ENCODE measurements around the gene FNDC3A. TPM values are rescaled to one million over a fixed set of nuclear protein-coding genes. Genes with fewer than 3 reads are reported as not detected.

The FNDC3A gene
- total RNA-seq, 2 donors from 2014 or later, result 35.3 to 39.0 TPM

- peaks cover 30% of the 10 kb centered on the region for H3K36me3 Mint-ChIP-seq
- peak in 1 of 2 donors; percentile 32 for ATAC-seq
Measured at GRCh38 chr13:49165798-49166752, 190.4 kb downstream of the FNDC3A start.

GRCh38 chr13:49171359-49171758 lies 195.6 kb downstream of the FNDC3A start:
- Mint-ChIP-seq H3K4me3 (no peak overlapping the region), H3K4me1 (ENCODE audit: low read depth in 2 of 2) (peaks cover 0 to 1% of the 10 kb centered on the region in 2 donors), H3K27ac (no peak overlapping the region), H3K27me3 (no peaks in the 10 kb centered on the region), H3K9me3 (no peaks in the 10 kb centered on the region), H3K36me3 (peaks cover 13% of the 10 kb centered on the region)
- DNase-seq (ENCODE audit: low spot score) (no peak), ATAC-seq (no peak)

More at GRCh38 chr13:49165798-49166752, 190.4 kb downstream of the FNDC3A start:
- Mint-ChIP-seq H3K9me3 (peaks cover 12% of the 10 kb centered on the region), H3K27me3 (no peaks in the 10 kb centered on the region), H3K4me1 (ENCODE audit: low read depth in 2 of 2) (peaks cover 0 to 20% of the 10 kb centered on the region in 2 donors), H3K27ac (no peak overlapping the region), H3K4me3 (no peak overlapping the region)
- no peak for DNase-seq (ENCODE audit: low spot score)

- H3K4me3 Mint-ChIP-seq, result no peak overlapping the region
- peaks cover 22% of the 10 kb centered on the region for H3K36me3 Mint-ChIP-seq
- no peaks in the 10 kb centered on the region for H3K4me1 Mint-ChIP-seq (ENCODE audit: low read depth in 2 of 2)
- ATAC-seq, result peak in 1 of 2 donors; percentile 72
- H3K27me3 Mint-ChIP-seq, result no peaks in the 10 kb centered on the region
- no peak overlapping the region for H3K27ac Mint-ChIP-seq
- H3K9me3 Mint-ChIP-seq, result no peaks in the 10 kb centered on the region
- no peak for DNase-seq (ENCODE audit: low spot score)
Measured at GRCh38 chr13:49183672-49184325, 208.1 kb downstream of the FNDC3A start.

DNA sequence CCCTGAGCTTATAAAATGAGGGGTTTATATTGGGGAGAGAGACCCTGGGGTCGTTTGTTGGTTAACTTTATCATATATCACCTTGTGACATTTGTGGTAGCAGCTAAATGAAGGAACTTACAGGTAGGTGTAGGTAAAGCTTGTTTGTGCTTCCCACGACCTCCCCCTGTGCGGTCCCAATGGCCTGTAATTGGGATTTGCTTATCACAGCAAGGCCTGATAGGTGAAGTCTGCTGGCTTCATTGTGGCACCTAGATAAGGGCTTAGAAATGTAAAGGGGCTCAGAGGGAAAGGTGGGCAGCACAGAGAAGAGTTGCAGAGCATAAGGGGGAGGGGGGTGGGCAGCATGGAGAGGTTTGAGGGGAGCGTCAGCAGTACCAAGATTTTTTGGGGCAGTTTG lies 208.9 kb downstream of the FNDC3A start:
- H3K27ac Mint-ChIP-seq, result no peak overlapping the region
- H3K36me3 Mint-ChIP-seq, result peaks cover 22% of the 10 kb centered on the region
- DNase-seq (ENCODE audit: low spot score), result no peak
- ATAC-seq, result no peak
- H3K9me3 Mint-ChIP-seq, result no peaks in the 10 kb centered on the region
- H3K4me1 Mint-ChIP-seq (ENCODE audit: low read depth in 2 of 2), result no peaks in the 10 kb centered on the region
- H3K4me3 Mint-ChIP-seq, result no peak overlapping the region
- no peaks in the 10 kb centered on the region for H3K27me3 Mint-ChIP-seq

DNA sequence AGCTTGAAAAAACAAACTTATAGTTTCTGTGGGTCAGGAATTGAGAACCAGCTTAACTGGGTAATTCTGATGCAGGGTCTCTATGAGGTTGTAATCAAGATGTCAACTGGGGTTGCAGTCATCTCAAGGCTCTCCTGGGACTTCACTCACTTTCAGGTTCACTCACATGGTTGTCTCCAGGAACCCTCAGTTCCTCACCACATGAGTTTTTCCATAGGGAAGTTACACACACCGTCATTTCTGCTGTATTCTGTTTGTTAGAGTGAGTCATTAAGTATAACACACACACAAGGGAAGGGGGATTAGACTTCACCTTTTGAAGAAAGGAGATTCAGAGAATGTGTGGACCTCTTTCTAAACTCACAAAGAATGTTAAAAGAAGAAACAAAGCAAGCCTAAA lies 209.6 kb downstream of the FNDC3A start:
- no peak for ATAC-seq
- Mint-ChIP-seq H3K4me3 (no peak overlapping the region), H3K4me1 (ENCODE audit: low read depth in 2 of 2) (no peaks in the 10 kb centered on the region), H3K27me3 (no peaks in the 10 kb centered on the region), H3K36me3 (peaks cover 22% of the 10 kb centered on the region), H3K27ac (no peak overlapping the region), H3K9me3 (no peaks in the 10 kb centered on the region)
- DNase-seq (ENCODE audit: low spot score), result no peak

DNA sequence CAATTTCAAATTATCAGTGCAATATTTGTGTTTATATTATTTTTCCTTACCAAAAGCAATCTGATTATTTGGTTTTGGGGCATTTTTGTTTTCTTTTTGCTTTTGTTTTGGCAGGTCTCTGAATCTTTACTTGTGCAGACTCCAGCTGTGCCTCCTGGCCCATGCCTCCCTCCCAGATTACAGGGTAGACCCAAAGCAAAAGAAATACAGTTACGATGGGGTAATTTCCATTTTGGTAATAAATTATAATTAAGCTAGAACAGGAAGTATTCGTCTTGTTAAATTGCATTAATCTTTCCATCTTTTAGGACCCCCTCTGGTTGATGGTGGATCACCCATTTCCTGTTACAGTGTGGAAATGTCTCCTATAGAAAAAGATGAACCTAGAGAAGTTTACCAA lies 215.2 kb downstream of the FNDC3A start:
- H3K9me3 Mint-ChIP-seq, result no peaks in the 10 kb centered on the region
- ATAC-seq (no peak), DNase-seq (ENCODE audit: low spot score) (no peak)
- H3K4me1 Mint-ChIP-seq (ENCODE audit: low read depth in 2 of 2), result no peaks in the 10 kb centered on the region
- H3K4me3 Mint-ChIP-seq, result no peak overlapping the region
- peaks cover 16% of the 10 kb centered on the region for H3K36me3 Mint-ChIP-seq
- no peaks in the 10 kb centered on the region for H3K27me3 Mint-ChIP-seq
- no peak overlapping the region for H3K27ac Mint-ChIP-seq

GRCh38 chr13:49206641-49207040 lies 230.9 kb downstream of the FNDC3A start:
- Mint-ChIP-seq H3K9me3 (no peaks in the 10 kb centered on the region), H3K4me3 (no peak overlapping the region), H3K27me3 (no peaks in the 10 kb centered on the region), H3K4me1 (ENCODE audit: low read depth in 2 of 2) (peaks cover 0 to 3% of the 10 kb centered on the region in 2 donors), H3K36me3 (peaks cover 12% of the 10 kb centered on the region), H3K27ac (no peak overlapping the region)
- ATAC-seq, result no peak
- DNase-seq (ENCODE audit: low spot score), result no peak

GRCh38 chr13:49208619-49209018 lies 232.9 kb downstream of the FNDC3A start:
- ATAC-seq, result no peak
- H3K4me1 Mint-ChIP-seq (ENCODE audit: low read depth in 2 of 2), result peaks cover under 1 to 3% of the 10 kb centered on the region in 2 donors
- no peak overlapping the region for H3K4me3 Mint-ChIP-seq
- H3K9me3 Mint-ChIP-seq, result no peaks in the 10 kb centered on the region
- no peaks in the 10 kb centered on the region for H3K27me3 Mint-ChIP-seq
- H3K36me3 Mint-ChIP-seq, result peaks cover 9% of the 10 kb centered on the region
- no peak overlapping the region for H3K27ac Mint-ChIP-seq
- DNase-seq (ENCODE audit: low spot score), result no peak

GRCh38 chr13:49210114-49210513 lies 234.4 kb downstream of the FNDC3A start:
- DNase-seq (ENCODE audit: low spot score) (no peak), ATAC-seq (no peak)
- Mint-ChIP-seq H3K4me3 (no peak overlapping the region), H3K36me3 (peaks cover under 1% of the 10 kb centered on the region), H3K9me3 (no peaks in the 10 kb centered on the region), H3K27me3 (no peaks in the 10 kb centered on the region), H3K27ac (no peak overlapping the region), H3K4me1 (ENCODE audit: low read depth in 2 of 2) (peaks cover 11% of the 10 kb centered on the region in 2 donors)

DNA sequence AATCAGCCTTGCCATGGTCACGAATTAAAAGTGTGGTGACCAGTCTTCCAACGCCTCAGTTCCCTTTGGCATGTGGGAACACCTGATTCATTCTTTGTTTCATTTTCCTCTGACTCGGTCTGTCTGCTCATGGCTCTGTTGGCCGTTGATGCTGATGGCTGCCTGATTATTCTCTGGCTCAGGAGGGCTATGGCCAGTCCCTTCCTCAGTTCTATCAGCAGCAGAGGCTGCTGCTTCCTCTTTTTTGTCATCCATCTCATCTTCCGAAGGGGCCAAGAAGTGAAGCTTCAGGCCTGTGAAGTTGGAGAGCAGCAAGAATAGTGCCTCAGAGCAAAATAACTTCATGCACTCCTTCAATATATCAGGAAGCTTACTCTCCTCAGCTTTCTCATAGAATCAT lies 235.0 kb downstream of the FNDC3A start:
- no peak for ATAC-seq
- Mint-ChIP-seq H3K4me1 (ENCODE audit: low read depth in 2 of 2) (peaks cover 14% of the 10 kb centered on the region in 2 donors), H3K4me3 (no peak overlapping the region), H3K9me3 (no peaks in the 10 kb centered on the region), H3K36me3 (no peaks in the 10 kb centered on the region), H3K27ac (no peak overlapping the region), H3K27me3 (no peaks in the 10 kb centered on the region)
- no peak for DNase-seq (ENCODE audit: low spot score)

GRCh38 chr13:49213539-49213938 lies 237.8 kb downstream of the FNDC3A start:
- no peak for DNase-seq (ENCODE audit: low spot score)
- Mint-ChIP-seq H3K36me3 (no peaks in the 10 kb centered on the region), H3K27ac (no peak overlapping the region), H3K4me3 (no peak overlapping the region), H3K4me1 (ENCODE audit: low read depth in 2 of 2) (peaks cover 14% of the 10 kb centered on the region in 2 donors), H3K27me3 (peaks cover 13 to 16% of the 10 kb centered on the region in 2 donors), H3K9me3 (no peaks in the 10 kb centered on the region)
- ATAC-seq, result no peak

DNA sequence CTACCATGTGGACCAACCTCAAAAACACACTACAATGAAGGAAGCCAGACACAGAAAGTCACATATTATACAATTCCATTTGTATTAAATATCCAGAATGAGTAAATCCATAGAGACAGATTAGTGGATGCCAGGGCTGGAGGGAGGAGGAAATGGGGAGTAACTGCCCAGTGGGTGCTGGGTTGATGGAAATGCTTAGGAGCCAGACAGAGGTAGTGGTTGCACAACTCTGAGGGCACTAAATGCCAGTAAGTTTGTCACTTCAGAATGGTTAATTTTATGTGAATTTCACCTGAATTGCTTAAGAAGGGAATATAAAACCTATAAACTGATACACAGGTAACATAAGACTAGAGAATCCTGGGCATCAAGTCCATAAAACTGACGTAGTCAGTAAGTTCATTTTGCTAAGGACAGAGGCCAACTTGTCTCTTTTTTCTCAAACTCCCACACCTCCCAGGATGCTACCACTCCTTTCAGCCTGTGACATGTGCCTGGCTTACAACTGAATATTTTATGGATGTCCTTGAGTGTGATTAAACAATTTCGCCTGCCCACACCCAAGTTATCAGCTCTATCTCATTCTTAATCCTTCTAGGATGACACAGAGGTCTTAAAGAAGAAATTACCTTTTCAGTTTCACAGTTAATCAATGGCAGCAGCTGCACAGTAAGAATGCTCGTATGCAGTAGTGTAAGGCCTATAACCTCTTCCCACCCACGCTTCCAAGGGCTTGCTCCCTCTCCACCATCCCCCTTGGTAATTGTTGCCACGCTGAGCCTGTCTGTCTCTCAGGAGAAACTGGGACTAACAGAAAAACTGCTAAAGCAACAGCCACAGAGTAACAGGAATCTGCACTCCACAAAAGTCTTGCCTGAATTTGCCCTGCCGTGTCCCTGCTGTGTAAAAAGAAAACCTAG lies 238.5 kb downstream of the FNDC3A start:
- DNase-seq (ENCODE audit: low spot score), result no peak
- peaks cover 20 to 23% of the 10 kb centered on the region in 2 donors for H3K27me3 Mint-ChIP-seq
- peaks cover 15% of the 10 kb centered on the region in 2 donors for H3K4me1 Mint-ChIP-seq (ENCODE audit: low read depth in 2 of 2)
- H3K27ac Mint-ChIP-seq, result peak overlapping the region in 1 of 2 donors; percentile 73
- H3K4me3 Mint-ChIP-seq, result no peak overlapping the region
- no peaks in the 10 kb centered on the region for H3K9me3 Mint-ChIP-seq
- no peaks in the 10 kb centered on the region for H3K36me3 Mint-ChIP-seq
- no peak for ATAC-seq

- ATAC-seq, result peak; percentile 78
- H3K9me3 Mint-ChIP-seq, result no peaks in the 10 kb centered on the region
- no peaks in the 10 kb centered on the region for H3K36me3 Mint-ChIP-seq
- H3K4me3 Mint-ChIP-seq, result no peak overlapping the region
- peak overlapping the region in 1 of 2 donors; percentile 73 for H3K27ac Mint-ChIP-seq
- peaks cover 26 to 28% of the 10 kb centered on the region in 2 donors for H3K27me3 Mint-ChIP-seq
- DNase-seq (ENCODE audit: low spot score), result peak; percentile 63
- peaks cover 17 to 19% of the 10 kb centered on the region in 2 donors for H3K4me1 Mint-ChIP-seq (ENCODE audit: low read depth in 2 of 2)
Measured at GRCh38 chr13:49214917-49215376, 239.2 kb downstream of the FNDC3A start.

Measured in natural killer cell treated with Interleukin-12 subunit alpha and Interleukin-12 subunit beta and Interleukin-15 and Interleukin-18, amount 100 ng/mL, for 72 hours (primary cell).